Measurements from ENCODE around the gene BMX. TPM values are rescaled to one million over a fixed set of nuclear protein-coding genes. Genes with fewer than 3 reads are reported as not detected.

Gene BMX
- total and polyA plus RNA-seq, 5 experiments from 2014 or later, result not detected

- peaks cover 3 to 9% (median 6%) of the 10 kb centered on the region in 5 donors for H3K27me3 Mint-ChIP-seq
- H3K4me3 Mint-ChIP-seq, result peak overlapping the region in 5 of 10 donors; percentile 24 to 82 (median 76)
- ATAC-seq (no peak), DNase-seq (no peak)
- H3K4me1 Mint-ChIP-seq, result peaks cover 5 to 12% (median 8%) of the 10 kb centered on the region in 4 donors
- no peak overlapping the region for H3K27ac Mint-ChIP-seq
- POLR2A ChIA-PET, result interaction anchor here (0.6 kb wide), 1 partner anchor 1040 kb away, joined by 3 read pairs; no protein-coding TSS in a partner anchor
- H3K36me3 Mint-ChIP-seq, result no peaks in the 10 kb centered on the region
- no peaks in the 10 kb centered on the region for H3K9me3 Mint-ChIP-seq
Observed at GRCh38 chrX:15492469-15492868, 8.1 kb upstream of the BMX start.

GRCh38 chrX:15493118-15493962 is 7.3 kb upstream of the BMX start, which contains the start of gene PIR:
Gene PIR, minus strand, starts transcription at chrX:15493333. Its CDS starts 2,076 bp downstream, at chrX:15491257.
- H3K27me3 Mint-ChIP-seq, result peaks cover 5 to 10% (median 9%) of the 10 kb centered on the region in 5 donors
- peaks cover 7 to 19% (median 9%) of the 10 kb centered on the region in 4 donors for H3K4me1 Mint-ChIP-seq
- ATAC-seq (peak; percentile 81 to 85), DNase-seq (peak in 9 of 10 donors; percentile 0 to 26 (median 10))
- no peak within 1 kb of the TSS for H3K27ac Mint-ChIP-seq
- H3K36me3 Mint-ChIP-seq, result no peaks in the 10 kb centered on the region
- POLR2A ChIA-PET, result no interaction called here
- H3K4me3 Mint-ChIP-seq, result peak within 1 kb of the TSS; percentile 71 to 84 (median 78)
- H3K9me3 Mint-ChIP-seq, result no peaks in the 10 kb centered on the region

- no peak for ATAC-seq
- POLR2A ChIA-PET, result no interaction called here
- Mint-ChIP-seq H3K4me3 (no peak overlapping the region), H3K9me3 (no peaks in the 10 kb centered on the region), H3K27ac (no peak overlapping the region), H3K36me3 (no peaks in the 10 kb centered on the region), H3K4me1 (peaks cover 7 to 19% (median 9%) of the 10 kb centered on the region in 4 donors), H3K27me3 (peaks cover 5 to 10% (median 9%) of the 10 kb centered on the region in 5 donors)
- DNase-seq, result no peak
Observed at GRCh38 chrX:15495801-15496200, 4.8 kb upstream of the BMX start.

- peaks cover 7 to 19% (median 9%) of the 10 kb centered on the region in 4 donors for H3K4me1 Mint-ChIP-seq
- no peak overlapping the region for H3K27ac Mint-ChIP-seq
- POLR2A ChIA-PET, result no interaction called here
- DNase-seq, result no peak
- no peaks in the 10 kb centered on the region for H3K36me3 Mint-ChIP-seq
- ATAC-seq, result no peak
- peaks cover 5 to 10% (median 9%) of the 10 kb centered on the region in 5 donors for H3K27me3 Mint-ChIP-seq
- H3K9me3 Mint-ChIP-seq, result no peaks in the 10 kb centered on the region
- H3K4me3 Mint-ChIP-seq, result no peak overlapping the region
Observed at GRCh38 chrX:15496824-15497223, 3.8 kb upstream of the BMX start.

GRCh38 chrX:15497865-15498264 is 2.7 kb upstream of the BMX start:
- H3K27ac Mint-ChIP-seq, result no peak overlapping the region
- H3K4me3 Mint-ChIP-seq, result no peak overlapping the region
- POLR2A ChIA-PET, result no interaction called here
- H3K9me3 Mint-ChIP-seq, result no peaks in the 10 kb centered on the region
- H3K27me3 Mint-ChIP-seq, result peaks cover 5 to 10% (median 9%) of the 10 kb centered on the region in 5 donors
- no peaks in the 10 kb centered on the region for H3K36me3 Mint-ChIP-seq
- peak; percentile 67 to 70 for ATAC-seq
- peak; percentile 8 to 63 (median 38) for DNase-seq
- peaks cover 7 to 18% (median 8%) of the 10 kb centered on the region in 4 donors for H3K4me1 Mint-ChIP-seq

- POLR2A ChIA-PET, result no interaction called here
- peaks cover 2 to 10% (median 6%) of the 10 kb centered on the region in 5 donors for H3K27me3 Mint-ChIP-seq
- no peak for DNase-seq
- no peak overlapping the region for H3K4me3 Mint-ChIP-seq
- ATAC-seq, result no peak
- H3K4me1 Mint-ChIP-seq, result peaks cover 2 to 9% (median 2%) of the 10 kb centered on the region in 4 donors
- H3K27ac Mint-ChIP-seq, result no peak overlapping the region
- H3K9me3 Mint-ChIP-seq, result no peaks in the 10 kb centered on the region
- H3K36me3 Mint-ChIP-seq, result no peaks in the 10 kb centered on the region
Observed at GRCh38 chrX:15498741-15499140, 1.9 kb upstream of the BMX start.

GRCh38 chrX:15499976-15500375 is 631 bp upstream of the BMX start:
- no peak overlapping the region for H3K4me3 Mint-ChIP-seq
- peaks cover 0 to 6% (median 2%) of the 10 kb centered on the region in 4 donors for H3K4me1 Mint-ChIP-seq
- ATAC-seq (no peak), DNase-seq (no peak)
- no peaks in the 10 kb centered on the region for H3K9me3 Mint-ChIP-seq
- POLR2A ChIA-PET, result no interaction called here
- no peaks in the 10 kb centered on the region for H3K36me3 Mint-ChIP-seq
- no peak overlapping the region for H3K27ac Mint-ChIP-seq
- H3K27me3 Mint-ChIP-seq, result peaks cover 5 to 13% (median 8%) of the 10 kb centered on the region in 5 donors

GRCh38 chrX:15501506-15501905 is 899 bp downstream of the BMX start:
- ATAC-seq (no peak), DNase-seq (no peak)
- Mint-ChIP-seq H3K4me1 (peaks cover 0 to 6% (median 2%) of the 10 kb centered on the region in 4 donors), H3K4me3 (no peak overlapping the region), H3K36me3 (no peaks in the 10 kb centered on the region), H3K9me3 (no peaks in the 10 kb centered on the region), H3K27ac (no peak overlapping the region), H3K27me3 (peaks cover 5 to 13% (median 9%) of the 10 kb centered on the region in 5 donors)
- POLR2A ChIA-PET, result no interaction called here

- peaks cover 1 to 15% (median 9%) of the 10 kb centered on the region in 5 donors for H3K27me3 Mint-ChIP-seq
- ATAC-seq (no peak), DNase-seq (no peak)
- no peaks in the 10 kb centered on the region for H3K9me3 Mint-ChIP-seq
- H3K4me1 Mint-ChIP-seq, result no peaks in the 10 kb centered on the region
- no peak overlapping the region for H3K27ac Mint-ChIP-seq
- H3K36me3 Mint-ChIP-seq, result no peaks in the 10 kb centered on the region
- POLR2A ChIA-PET, result no interaction called here
- H3K4me3 Mint-ChIP-seq, result no peak overlapping the region
Observed at GRCh38 chrX:15504661-15505060, 4.1 kb downstream of the BMX start.

GRCh38 chrX:15505101-15505500 is 4.5 kb downstream of the BMX start:
- Mint-ChIP-seq H3K36me3 (no peaks in the 10 kb centered on the region), H3K27ac (no peak overlapping the region), H3K4me3 (no peak overlapping the region), H3K4me1 (no peaks in the 10 kb centered on the region), H3K9me3 (no peaks in the 10 kb centered on the region), H3K27me3 (peaks cover 1 to 19% (median 11%) of the 10 kb centered on the region in 5 donors)
- no peak for ATAC-seq
- no peak for DNase-seq
- POLR2A ChIA-PET, result no interaction called here

GRCh38 chrX:15507005-15507404 is 6.4 kb downstream of the BMX start:
- DNase-seq (no peak), ATAC-seq (no peak)
- H3K4me1 Mint-ChIP-seq, result no peaks in the 10 kb centered on the region
- H3K4me3 Mint-ChIP-seq, result no peak overlapping the region
- no peaks in the 10 kb centered on the region for H3K9me3 Mint-ChIP-seq
- POLR2A ChIA-PET, result no interaction called here
- peaks cover 0 to 21% (median 8%) of the 10 kb centered on the region in 5 donors for H3K27me3 Mint-ChIP-seq
- no peaks in the 10 kb centered on the region for H3K36me3 Mint-ChIP-seq
- H3K27ac Mint-ChIP-seq, result no peak overlapping the region

GRCh38 chrX:15509845-15510244 is 9.2 kb downstream of the BMX start:
- Mint-ChIP-seq H3K9me3 (no peaks in the 10 kb centered on the region), H3K4me3 (no peak overlapping the region), H3K36me3 (no peaks in the 10 kb centered on the region), H3K4me1 (no peaks in the 10 kb centered on the region), H3K27ac (no peak overlapping the region), H3K27me3 (peaks cover 0 to 11% (median 3%) of the 10 kb centered on the region in 5 donors)
- DNase-seq (no peak), ATAC-seq (no peak)
- POLR2A ChIA-PET, result no interaction called here

GRCh38 chrX:15511563-15511962 is 11.0 kb downstream of the BMX start:
- Mint-ChIP-seq H3K36me3 (no peaks in the 10 kb centered on the region), H3K27ac (no peak overlapping the region), H3K27me3 (peaks cover 0 to 11% (median 3%) of the 10 kb centered on the region in 5 donors), H3K4me1 (no peaks in the 10 kb centered on the region), H3K9me3 (no peaks in the 10 kb centered on the region), H3K4me3 (no peak overlapping the region)
- POLR2A ChIA-PET, result no interaction called here
- ATAC-seq, result no peak
- no peak for DNase-seq
